GM23338 (cell line): ENCODE measurements around the gene HK1. TPM values are rescaled to one million over a fixed set of nuclear protein-coding genes. Genes with fewer than 3 reads are reported as not detected.

Experiments used
- ATAC-seq: fragments of 200-7000 bp; cut with Tn5 transposase; 3 replicates; pipeline ENCODE4 v1.9.1; 2020
- DNase-seq: peaks from one replicate; pipeline ENCODE4 v3.0.0-alpha.2; 2015; ENCODE audit warnings: low spot score
- H2AFZ ChIP-seq: fragments of 200-600 bp; sonication (generic); 2 replicates; pipeline ENCODE4 v1.8.0; 2016; ENCODE audit warnings: antibody characterized with exemption, mild to moderate bottlenecking, moderate library complexity
- H3F3A ChIP-seq: fragments of 200-600 bp; sonication (generic); replicated peaks from 2 replicates; pipeline ENCODE4 v1.8.0; 2017; ENCODE audit warnings: antibody characterized with exemption, mixed run types, low read depth
- H3K27ac ChIP-seq: fragments of 200-600 bp; sonication (generic); 2 replicates; pipeline ENCODE4 v1.6.1; 2016; ENCODE audit warnings: low read depth
- H3K27me3 ChIP-seq: fragments of 200-600 bp; sonication (generic); 2 replicates; pipeline ENCODE4 v1.8.0; 2016; ENCODE audit warnings: mild to moderate bottlenecking, mixed run types, moderate library complexity; ENCODE audit not compliant: insufficient read depth
- H3K36me3 ChIP-seq: fragments of 200-600 bp; sonication (generic); 2 replicates; pipeline ENCODE4 v1.8.0; 2016; ENCODE audit warnings: mild to moderate bottlenecking; ENCODE audit not compliant: insufficient read depth
- H3K4me1 ChIP-seq: fragments of 200-600 bp; sonication (generic); 2 replicates; pipeline ENCODE4 v1.8.0; 2016; ENCODE audit warnings: mild to moderate bottlenecking, moderate library complexity; ENCODE audit not compliant: insufficient read depth
- H3K4me2 ChIP-seq: fragments of 200-600 bp; sonication (generic); 2 replicates; pipeline ENCODE4 v1.7.1; 2017; ENCODE audit warnings: mixed run types
- H3K4me3 ChIP-seq: fragments of 200-600 bp; sonication (generic); 2 replicates; pipeline ENCODE4 v1.6.1; 2016; ENCODE audit warnings: mixed run types
- H3K79me2 ChIP-seq: fragments of 200-600 bp; sonication (generic); replicated peaks from 2 replicates; pipeline ENCODE4 v1.8.0; 2017; ENCODE audit warnings: mild to moderate bottlenecking; ENCODE audit not compliant: insufficient read depth
- H3K9me2 ChIP-seq: fragments of 200-600 bp; sonication (generic); 2 replicates; pipeline ENCODE4 v1.8.0; 2017; ENCODE audit not compliant: insufficient read depth
- H4K20me1 ChIP-seq: fragments of 200-600 bp; sonication (generic); replicated peaks from 2 replicates; pipeline ENCODE4 v1.8.0; 2017; ENCODE audit warnings: mild to moderate bottlenecking; ENCODE audit not compliant: insufficient read depth
- H3K27ac Mint-ChIP-seq: 2 replicates; pipeline ENCODE4 v1.8.0; 2020; ENCODE audit warnings: inconsistent platforms, mild to moderate bottlenecking, moderate library complexity, mixed read lengths
- H3K27me3 Mint-ChIP-seq: 3 replicates; pipeline ENCODE4 v1.8.0; 2022; ENCODE audit warnings: low read depth, mild to moderate bottlenecking, moderate library complexity, mixed read lengths, inconsistent platforms; ENCODE audit not compliant: insufficient read depth, poor library complexity
- H3K36me3 Mint-ChIP-seq: 3 replicates; pipeline ENCODE4 v1.8.0; 2021; ENCODE audit warnings: low read depth, mild to moderate bottlenecking, inconsistent platforms, moderate library complexity, mixed read lengths
- H3K4me1 Mint-ChIP-seq: 3 replicates; pipeline ENCODE4 v1.8.0; 2020; ENCODE audit warnings: mild to moderate bottlenecking, inconsistent platforms, mixed read lengths
- H3K4me3 Mint-ChIP-seq: 3 replicates; pipeline ENCODE4 v1.8.0; 2021; ENCODE audit warnings: moderate library complexity, mild to moderate bottlenecking, inconsistent platforms, mixed read lengths
- H3K9me3 Mint-ChIP-seq: 3 replicates; pipeline ENCODE4 v1.8.0; 2020; ENCODE audit warnings: moderate library complexity, mild to moderate bottlenecking, inconsistent platforms, mixed read lengths
- CREB1 ChIP-seq: fragments of 250-450 bp; sonication (Bioruptor Pico); IDR thresholded peaks from 2 replicates; pipeline ENCODE4 v1.5.0; 2020; ENCODE audit warnings: low read depth, mild to moderate bottlenecking, moderate library complexity
- NANOG ChIP-seq: IDR thresholded peaks from 2 replicates; pipeline ENCODE4 v1.6.1; 2016; ENCODE audit warnings: antibody characterized with exemption, borderline replicate concordance
- POLR2AphosphoS5 ChIP-seq: IDR thresholded peaks from 2 replicates; pipeline ENCODE4 v1.6.1; 2016; ENCODE audit warnings: antibody characterized with exemption, low read depth
- ZNF331 ChIP-seq: fragments of 250-450 bp; sonication (Bioruptor Pico); IDR thresholded peaks from 2 replicates; pipeline ENCODE4 v1.5.0; 2020; ENCODE audit warnings: low read depth, mild to moderate bottlenecking, moderate library complexity
- polyA plus RNA-seq: library from polyadenylated mRNA; unstranded; fragments of >200 nt; fragmentation: Nextera tagmentation; extraction: Ambion mirVana; gene quantifications from 2 replicates; pipeline ENCODE4 v1.2.1, GENCODE V29; 2016
- total RNA-seq: library from RNA; depleted of rRNA; stranded (reverse); fragments of >200 nt; shearing (Covaris generic); gene quantifications from 2 replicates; pipeline ENCODE4 v1.2.3, GENCODE V29; 2014
- TF ChIP-seq, protein P1 (sequence below), 2 experiments: fragments of 200-600 bp in 1 of 2; sonication (generic) in 1 of 2; conservative IDR thresholded peaks; 2 replicates each; pipeline versions ENCODE4 v1.5.1 to v1.6.1; 2016 to 2017; ENCODE audit warnings: antibody characterized with exemption in 2 of 2, low read depth in 2 of 2, mild to moderate bottlenecking in 2 of 2, moderate library complexity in 1 of 2
- TF ChIP-seq, protein P2 (sequence below): IDR thresholded peaks from 2 replicates; pipeline ENCODE4 v1.6.1; 2016; ENCODE audit warnings: antibody characterized with exemption

Gene HK1
- total and polyA plus RNA-seq, 2 experiments from 2014 or later = 76.6 to 229 TPM

DNA sequence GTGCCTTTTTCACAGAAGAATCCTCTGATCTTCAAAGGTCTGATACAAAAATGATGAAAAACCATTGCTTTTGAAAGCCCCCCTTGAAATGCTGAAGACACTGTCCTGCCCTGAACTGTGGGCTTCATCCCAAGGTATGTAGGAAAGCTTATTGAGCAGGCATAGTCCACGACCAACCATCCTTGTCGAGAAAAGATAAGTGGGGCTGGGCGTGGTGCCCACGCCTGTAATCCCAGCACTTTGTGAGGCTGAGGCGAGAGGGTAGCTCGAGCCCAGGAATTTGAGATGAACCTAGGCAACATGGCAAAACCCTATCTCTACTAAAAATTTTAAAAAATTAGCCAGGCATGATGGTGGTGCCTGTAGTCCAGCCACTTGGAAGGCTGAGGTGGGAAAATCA, 112.9 kb downstream of the HK1 start:
- peaks cover 19% of the 10 kb centered on the region for H3K27me3 Mint-ChIP-seq

DNA sequence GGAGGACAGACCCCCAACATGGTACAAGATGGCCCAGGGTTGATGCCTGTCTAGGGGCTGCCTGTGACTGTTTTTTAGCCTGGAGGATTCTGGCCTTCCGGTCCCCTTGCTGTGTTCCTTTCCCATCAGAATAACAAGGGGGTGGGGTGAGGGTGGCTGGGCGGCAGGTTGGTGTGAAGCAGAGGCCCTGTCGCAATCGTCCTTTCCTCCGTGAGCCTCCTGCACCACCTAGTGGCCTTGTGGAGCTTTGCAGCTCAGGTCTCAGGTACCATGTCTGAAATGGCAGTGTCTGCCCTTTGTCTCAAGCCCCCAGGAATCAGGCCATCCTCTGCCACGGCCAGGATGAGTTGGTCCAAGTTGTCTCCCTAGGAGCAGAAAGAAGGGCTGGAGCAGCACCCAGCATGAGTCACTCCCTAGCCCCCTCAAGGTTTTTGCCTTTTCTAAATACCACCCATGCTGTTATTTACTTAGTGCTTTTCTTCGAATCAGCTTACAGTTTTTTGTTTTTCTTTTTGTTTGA, 114.2 kb downstream of the HK1 start:
- H3K27ac ChIP-seq = peak overlapping the region; percentile 90; the same call in 1 of the 2 replicates
- peaks cover 39% of the 10 kb centered on the region for H3F3A ChIP-seq
- peaks cover 36% of the 10 kb centered on the region for H3K4me1 Mint-ChIP-seq
- H3K27ac Mint-ChIP-seq = peak overlapping the region; percentile 95
- H3K4me3 Mint-ChIP-seq = no peak overlapping the region
- no peaks in the 10 kb centered on the region for H3K9me2 ChIP-seq
- H3K36me3 Mint-ChIP-seq = peaks cover 79% of the 10 kb centered on the region
- DNase-seq (peak; percentile 97), ATAC-seq (peak; percentile 89)
- H3K36me3 ChIP-seq = peaks cover 64% of the 10 kb centered on the region
- H3K27me3 ChIP-seq = no peaks in the 10 kb centered on the region
- H4K20me1 ChIP-seq = peaks cover 3% of the 10 kb centered on the region
- H3K4me1 ChIP-seq = peaks cover 35% of the 10 kb centered on the region
- no peak overlapping the region for H3K4me3 ChIP-seq
- H3K79me2 ChIP-seq = peaks cover 10% of the 10 kb centered on the region; the same call in 1 of the 2 replicates
- H3K4me2 ChIP-seq = peak overlapping the region; percentile 55; the same call in 1 of the 2 replicates
- peaks cover 17% of the 10 kb centered on the region for H3K27me3 Mint-ChIP-seq
- H2AFZ ChIP-seq = no peak overlapping the region
- H3K9me3 Mint-ChIP-seq = peaks cover 3% of the 10 kb centered on the region; the same call in 1 of the 3 replicates
- TF ChIP-seq POLR2AphosphoS5 (peak; percentile 52), NANOG (0 out of 2 replicates have a peak, but pooled peaks have one; percentile 24), ZNF331 (CRISPR knock-in tag) (no peak)
- TF ChIP-seq, protein P1, sequence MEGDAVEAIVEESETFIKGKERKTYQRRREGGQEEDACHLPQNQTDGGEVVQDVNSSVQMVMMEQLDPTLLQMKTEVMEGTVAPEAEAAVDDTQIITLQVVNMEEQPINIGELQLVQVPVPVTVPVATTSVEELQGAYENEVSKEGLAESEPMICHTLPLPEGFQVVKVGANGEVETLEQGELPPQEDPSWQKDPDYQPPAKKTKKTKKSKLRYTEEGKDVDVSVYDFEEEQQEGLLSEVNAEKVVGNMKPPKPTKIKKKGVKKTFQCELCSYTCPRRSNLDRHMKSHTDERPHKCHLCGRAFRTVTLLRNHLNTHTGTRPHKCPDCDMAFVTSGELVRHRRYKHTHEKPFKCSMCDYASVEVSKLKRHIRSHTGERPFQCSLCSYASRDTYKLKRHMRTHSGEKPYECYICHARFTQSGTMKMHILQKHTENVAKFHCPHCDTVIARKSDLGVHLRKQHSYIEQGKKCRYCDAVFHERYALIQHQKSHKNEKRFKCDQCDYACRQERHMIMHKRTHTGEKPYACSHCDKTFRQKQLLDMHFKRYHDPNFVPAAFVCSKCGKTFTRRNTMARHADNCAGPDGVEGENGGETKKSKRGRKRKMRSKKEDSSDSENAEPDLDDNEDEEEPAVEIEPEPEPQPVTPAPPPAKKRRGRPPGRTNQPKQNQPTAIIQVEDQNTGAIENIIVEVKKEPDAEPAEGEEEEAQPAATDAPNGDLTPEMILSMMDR (conservative IDR thresholded peaks at IDR 0.05; ENCODE audit: low read depth in 2 of 2) = peak; percentile 94 to 100
- TF ChIP-seq, protein P2, sequence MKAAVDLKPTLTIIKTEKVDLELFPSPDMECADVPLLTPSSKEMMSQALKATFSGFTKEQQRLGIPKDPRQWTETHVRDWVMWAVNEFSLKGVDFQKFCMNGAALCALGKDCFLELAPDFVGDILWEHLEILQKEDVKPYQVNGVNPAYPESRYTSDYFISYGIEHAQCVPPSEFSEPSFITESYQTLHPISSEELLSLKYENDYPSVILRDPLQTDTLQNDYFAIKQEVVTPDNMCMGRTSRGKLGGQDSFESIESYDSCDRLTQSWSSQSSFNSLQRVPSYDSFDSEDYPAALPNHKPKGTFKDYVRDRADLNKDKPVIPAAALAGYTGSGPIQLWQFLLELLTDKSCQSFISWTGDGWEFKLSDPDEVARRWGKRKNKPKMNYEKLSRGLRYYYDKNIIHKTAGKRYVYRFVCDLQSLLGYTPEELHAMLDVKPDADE = no peak

More for the DNA sequence above, 112.9 kb downstream of the HK1 start:
- Histone ChIP-seq H3K4me2 (peak overlapping the region; percentile 60; the same call in 1 of the 2 replicates), H4K20me1 (peaks cover 3% of the 10 kb centered on the region), H3K4me3 (no peak overlapping the region), H2AFZ (no peak overlapping the region), H3K79me2 (peaks cover 10% of the 10 kb centered on the region; the same call in 1 of the 2 replicates), H3K9me2 (no peaks in the 10 kb centered on the region), H3K27ac (peak overlapping the region; percentile 68; the same call in 1 of the 2 replicates), H3F3A (peaks cover 39% of the 10 kb centered on the region), H3K4me1 (peaks cover 35% of the 10 kb centered on the region), H3K27me3 (no peaks in the 10 kb centered on the region), H3K36me3 (peaks cover 66% of the 10 kb centered on the region)
- Mint-ChIP-seq H3K9me3 (peaks cover 3% of the 10 kb centered on the region; the same call in 1 of the 3 replicates), H3K36me3 (peaks cover 80% of the 10 kb centered on the region), H3K4me3 (no peak overlapping the region), H3K4me1 (peaks cover 36% of the 10 kb centered on the region), H3K27ac (peak overlapping the region; percentile 84)
- no peak for TF ChIP-seq CREB1
- TF ChIP-seq NANOG = no peak
- TF ChIP-seq, protein P1 (conservative IDR thresholded peaks at IDR 0.05; ENCODE audit: low read depth in 2 of 2) = no peak
- TF ChIP-seq, protein P2 = no peak
- TF ChIP-seq ZNF331 (CRISPR knock-in tag) = no peak
- ATAC-seq = no peak
- DNase-seq = no peak
